Myocyte (in vitro differentiated cells): ENCODE results near the gene RPL5. TPM values are rescaled to one million over a fixed set of nuclear protein-coding genes. Genes with fewer than 3 reads are reported as not detected.
"Not testable (repeated sequence)": the region's sequence is repeated elsewhere in the genome, so short reads cannot be mapped to it uniquely, and the experiment has no call there.

Experiments used
- DNase-seq: peaks from one replicate; pipeline ENCODE4 v3.0.0-alpha.2; 2012; ENCODE audit warnings: low read depth
- polyA plus RNA-seq: library from polyadenylated mRNA; unstranded; fragments of >200 nt; gene quantifications from one replicate; pipeline ENCODE4 v1.2.1, GENCODE V29; 2012; ENCODE audit warnings: missing spikeins
- total RNA-seq: library from RNA; depleted of rRNA; stranded (reverse); fragments of >200 nt; gene quantifications from 2 replicates; pipeline ENCODE4 v1.2.3, GENCODE V29; 2014

RPL5 gene
- total RNA-seq, result 1,276 and 1,304 TPM in 2 replicates
- polyA plus RNA-seq, result 915 TPM

- DNase-seq, result peak; percentile 99
Observed at GRCh38 chr1:92831762-92832536, at the start of gene RPL5. Gene RPL5, plus strand, starts transcription at chr1:92832040. Its CDS starts 75 bp downstream, at chr1:92832115.

GRCh38 chr1:92783550-92783949, 48.3 kb upstream of the RPL5 start:
- not testable (repeated sequence) for DNase-seq

- DNase-seq, result peak; percentile 72
Observed at GRCh38 chr1:92784021-92784638, 47.7 kb upstream of the RPL5 start.

- DNase-seq, result peak; percentile 98
Observed at GRCh38 chr1:92784639-92785500, 47.0 kb upstream of the RPL5 start, which contains the start of gene EVI5. Gene EVI5, minus strand, starts transcription at chr1:92785108. Its CDS starts 48,562 bp downstream, at chr1:92736546.

- DNase-seq, result no peak
Observed at GRCh38 chr1:92786111-92786901, 45.5 kb upstream of the RPL5 start.

GRCh38 chr1:92790081-92790480, 41.8 kb upstream of the RPL5 start:
- no peak for DNase-seq

- no peak for DNase-seq
Observed at GRCh38 chr1:92790867-92791266, 41.0 kb upstream of the RPL5 start.

- no peak for DNase-seq
Observed at GRCh38 chr1:92791487-92792066, 40.3 kb upstream of the RPL5 start.

GRCh38 chr1:92792340-92792782, 39.5 kb upstream of the RPL5 start:
- no peak for DNase-seq

GRCh38 chr1:92795166-92795565, 36.7 kb upstream of the RPL5 start:
- peak; percentile 54 for DNase-seq

- no peak for DNase-seq
Observed at GRCh38 chr1:92797297-92797696, 34.5 kb upstream of the RPL5 start.

- no peak for DNase-seq
Observed at GRCh38 chr1:92797961-92798360, 33.9 kb upstream of the RPL5 start.

GRCh38 chr1:92803140-92803887, 28.5 kb upstream of the RPL5 start:
- no peak for DNase-seq

GRCh38 chr1:92804721-92805201, 27.1 kb upstream of the RPL5 start:
- DNase-seq, result peak; percentile 80

- DNase-seq, result no peak
Observed at GRCh38 chr1:92805216-92805615, 26.6 kb upstream of the RPL5 start.

GRCh38 chr1:92808381-92808780, 23.5 kb upstream of the RPL5 start:
- no peak for DNase-seq

GRCh38 chr1:92816732-92817131, 15.1 kb upstream of the RPL5 start:
- no peak for DNase-seq

- DNase-seq, result no peak
Observed at GRCh38 chr1:92817137-92817697, 14.6 kb upstream of the RPL5 start.
